H9 (cell line): Measurements from ENCODE around the gene TEX51. TPM values are rescaled to one million over a fixed set of nuclear protein-coding genes. Genes with fewer than 3 reads are reported as not detected.

Experiments
- DNase-seq: peaks from one replicate; pipeline ENCODE4 v3.0.0-alpha.2; 2017
- H2AFZ ChIP-seq: one replicate; pipeline ENCODE4 v1.6.1; 2013; ENCODE audit warnings: mild to moderate bottlenecking, low read length, control low read depth, moderate library complexity
- H2AK5ac ChIP-seq: 2 replicates; pipeline ENCODE4 v1.6.1; 2013; ENCODE audit warnings: low read length, control low read depth, mixed read lengths; ENCODE audit not compliant: insufficient read length
- H2BK120ac ChIP-seq: one replicate; pipeline ENCODE4 v1.6.1; 2013; ENCODE audit warnings: low read depth, mild to moderate bottlenecking, low read length, control low read depth, inconsistent platforms; ENCODE audit not compliant: poor library complexity, severe bottlenecking
- H2BK12ac ChIP-seq: 2 replicates; pipeline ENCODE4 v1.6.1; 2013; ENCODE audit warnings: low read length, control low read depth, mixed read lengths, low read depth; ENCODE audit not compliant: insufficient read length
- H2BK15ac ChIP-seq: 2 replicates; pipeline ENCODE4 v1.6.1; 2013; ENCODE audit warnings: low read depth, low read length, control low read depth
- H2BK20ac ChIP-seq: one replicate; pipeline ENCODE4 v1.6.1; 2013; ENCODE audit warnings: low read depth, mild to moderate bottlenecking, low read length, control low read depth, inconsistent platforms; ENCODE audit not compliant: poor library complexity, severe bottlenecking
- H2BK5ac ChIP-seq: 2 replicates; pipeline ENCODE4 v1.6.1; 2013; ENCODE audit warnings: low read length, control low read depth, mixed read lengths; ENCODE audit not compliant: insufficient read length
- H3K14ac ChIP-seq: 2 replicates; pipeline ENCODE4 v1.6.1; 2013; ENCODE audit warnings: low read length, control low read depth; ENCODE audit not compliant: insufficient read depth
- H3K18ac ChIP-seq: 2 replicates; pipeline ENCODE4 v1.6.1; 2013; ENCODE audit warnings: low read depth, mild to moderate bottlenecking, mixed read lengths, low read length, control low read depth; ENCODE audit not compliant: insufficient read length
- H3K23ac ChIP-seq: 2 replicates; pipeline ENCODE4 v1.6.1; 2013; ENCODE audit warnings: low read length, control low read depth, mixed read lengths, low read depth; ENCODE audit not compliant: insufficient read length
- H3K23me2 ChIP-seq: 2 replicates; pipeline ENCODE4 v1.6.1; 2013; ENCODE audit warnings: low read depth, mild to moderate bottlenecking, mixed read lengths, low read length, control low read depth; ENCODE audit not compliant: insufficient read length, poor library complexity, severe bottlenecking
- H3K27ac ChIP-seq: 2 replicates; pipeline ENCODE4 v1.5.1; 2013; ENCODE audit warnings: low read length, control low read depth, mixed read lengths, low read depth; ENCODE audit not compliant: insufficient read length
- H3K27me3 ChIP-seq: 2 replicates; pipeline ENCODE4 v1.6.1; 2013; ENCODE audit warnings: low read length, control low read depth, inconsistent platforms; ENCODE audit not compliant: insufficient read depth
- H3K4ac ChIP-seq: 2 replicates; pipeline ENCODE4 v1.6.1; 2013; ENCODE audit warnings: low read depth, mild to moderate bottlenecking, control low read depth, inconsistent platforms, low read length, moderate library complexity
- H3K4me1 ChIP-seq: 2 replicates; pipeline ENCODE4 v1.6.1; 2013; ENCODE audit warnings: low read length, control low read depth, inconsistent platforms; ENCODE audit not compliant: insufficient read depth
- H3K4me2 ChIP-seq: 2 replicates; pipeline ENCODE4 v1.6.1; 2013; ENCODE audit warnings: low read length, control low read depth, mixed read lengths; ENCODE audit not compliant: insufficient read length, insufficient read depth
- H3K56ac ChIP-seq: 2 replicates; pipeline ENCODE4 v1.6.1; 2013; ENCODE audit warnings: low read depth, mild to moderate bottlenecking, mixed read lengths, low read length, control low read depth; ENCODE audit not compliant: insufficient read length
- H3K79me1 ChIP-seq: 2 replicates; pipeline ENCODE4 v1.6.1; 2013; ENCODE audit warnings: low read depth, mild to moderate bottlenecking, moderate library complexity, low read length, control low read depth, inconsistent platforms; ENCODE audit not compliant: insufficient read depth, poor library complexity, severe bottlenecking
- H3K79me2 ChIP-seq: 2 replicates; pipeline ENCODE4 v1.6.1; 2013; ENCODE audit warnings: low read length, control low read depth, inconsistent platforms; ENCODE audit not compliant: insufficient read depth
- H3K9ac ChIP-seq: 2 replicates; pipeline ENCODE4 v1.6.1; 2013; ENCODE audit warnings: low read length, control low read depth, mixed read lengths; ENCODE audit not compliant: insufficient read length; ENCODE audit errors: extremely low read depth
- H3K9me3 ChIP-seq: one replicate; pipeline ENCODE4 v1.6.1; 2013; ENCODE audit warnings: low read depth, low read length, inconsistent platforms; ENCODE audit not compliant: control insufficient read depth
- H3T11ph ChIP-seq: one replicate; pipeline ENCODE4 v1.6.1; 2013; ENCODE audit warnings: mild to moderate bottlenecking, low read length, control low read depth, inconsistent platforms
- H4K20me1 ChIP-seq: one replicate; pipeline ENCODE4 v1.6.1; 2013; ENCODE audit not compliant: control insufficient read depth, insufficient read length, insufficient read depth
- H4K5ac ChIP-seq: 2 replicates; pipeline ENCODE4 v1.6.1; 2013; ENCODE audit warnings: low read depth, mild to moderate bottlenecking, mixed read lengths, low read length, control low read depth; ENCODE audit not compliant: insufficient read length
- H4K8ac ChIP-seq: replicated peaks from 2 replicates; pipeline ENCODE4 v1.6.1; 2013; ENCODE audit warnings: low read length, control low read depth, mixed read lengths, low read depth; ENCODE audit not compliant: insufficient read length
- H4K91ac ChIP-seq: 2 replicates; pipeline ENCODE4 v1.6.1; 2013; ENCODE audit warnings: low read depth, mild to moderate bottlenecking, moderate library complexity, mixed read lengths, low read length, control low read depth; ENCODE audit not compliant: insufficient read length
- H3K27ac Mint-ChIP-seq, 3 experiments: 2 replicates in 2 of 3; 3 replicates in 1 of 3; pipeline ENCODE4 v1.8.0; 2020 to 2021; ENCODE audit warnings: mixed read lengths in 3 of 3, mild to moderate bottlenecking in 1 of 3, moderate library complexity in 1 of 3
- H3K27me3 Mint-ChIP-seq: 2 replicates; pipeline ENCODE4 v1.8.0; 2021; ENCODE audit warnings: low read depth, mild to moderate bottlenecking, moderate library complexity, mixed read lengths
- H3K36me3 Mint-ChIP-seq, 3 experiments: 2 replicates in 2 of 3; 3 replicates in 1 of 3; pipeline ENCODE4 v1.8.0; 2020 to 2021; ENCODE audit warnings: low read depth in 3 of 3, mixed read lengths in 3 of 3; ENCODE audit not compliant: insufficient read depth in 1 of 3
- H3K4me1 Mint-ChIP-seq, 2 experiments: 2 replicates each; pipeline ENCODE4 v1.8.0; 2020; ENCODE audit warnings: mixed read lengths in 2 of 2
- H3K4me3 Mint-ChIP-seq, 2 experiments: 2 replicates in 1 of 2; 3 replicates in 1 of 2; pipeline ENCODE4 v1.8.0; 2020 to 2021; ENCODE audit warnings: mild to moderate bottlenecking in 2 of 2, mixed read lengths in 2 of 2, moderate library complexity in 1 of 2
- H3K9me3 Mint-ChIP-seq, 2 experiments: 2 replicates in 1 of 2; 3 replicates in 1 of 2; pipeline ENCODE4 v1.8.0; 2020; ENCODE audit warnings: mild to moderate bottlenecking in 2 of 2, mixed read lengths in 2 of 2, moderate library complexity in 1 of 2
- WGBS: extraction: QIAGEN DNeasy Blood & Tissue Kit; methylation state at CpG from one replicate; pipeline ENCODE4 v1.1.7; 2013; ENCODE audit warnings: missing lambda C conversion rate, low lambda C conversion rate, mixed read lengths; ENCODE audit not compliant: insufficient read length; ENCODE audit errors: extremely low coverage; 5-methylcytosine and 5-hydroxymethylcytosine counted together
- total RNA-seq: library from RNA; stranded (reverse); gene quantifications from 2 replicates; pipeline ENCODE4 v1.2.1, GENCODE V29; 2021
- TF ChIP-seq, protein P1 (sequence below): fragments of 200-600 bp; sonication (generic); conservative IDR thresholded peaks from 3 replicates; pipeline ENCODE4 v1.8.0; 2021; ENCODE audit warnings: antibody characterized with exemption, mild to moderate bottlenecking

The TEX51 gene
- total RNA-seq, 1 experiment from 2014 or later: not detected

GRCh38 chr2:126876631-126877030, 22.1 kb upstream of the TEX51 start:
- Histone ChIP-seq H2BK120ac (no peak overlapping the region), H3T11ph (no peak overlapping the region), H3K9ac (no peak overlapping the region), H3K18ac (no peak overlapping the region), H2AFZ (no peak overlapping the region), H2BK12ac (no peak overlapping the region), H3K56ac (no peak overlapping the region), H3K27ac (no peak overlapping the region), H3K27me3 (no peaks in the 10 kb centered on the region), H3K9me3 (no peaks in the 10 kb centered on the region), H4K91ac (no peak overlapping the region), H2BK15ac (no peak overlapping the region), H4K8ac (no peak overlapping the region), H3K79me2 (no peaks in the 10 kb centered on the region), H3K4me1 (peaks cover 4% of the 10 kb centered on the region; the same call in 1 of the 2 replicates), H4K20me1 (no peaks in the 10 kb centered on the region), H3K14ac (no peak overlapping the region; the same call in 1 of the 2 replicates), H3K4me2 (no peak overlapping the region), H3K79me1 (no peaks in the 10 kb centered on the region), H2BK20ac (no peak overlapping the region), H4K5ac (no peak overlapping the region), H3K23ac (no peak overlapping the region), H2BK5ac (no peak overlapping the region), H3K23me2 (no peaks in the 10 kb centered on the region), H3K4ac (no peak overlapping the region), H2AK5ac (no peak overlapping the region)
- Mint-ChIP-seq H3K9me3 (peaks cover 10 to 11% of the 10 kb centered on the region in 2 experiments), H3K27me3 (peaks cover 4% of the 10 kb centered on the region), H3K27ac (no peak overlapping the region), H3K36me3 (peaks cover 2 to 12% (median 9%) of the 10 kb centered on the region in 3 experiments; a peak in 6 of 7 replicates), H3K4me3 (no peak overlapping the region), H3K4me1 (peaks cover 12 to 13% of the 10 kb centered on the region in 2 experiments)
- no CpG with 5 or more reads among the region's 4 CpGs for WGBS
- DNase-seq: no peak
- TF ChIP-seq, protein P1, sequence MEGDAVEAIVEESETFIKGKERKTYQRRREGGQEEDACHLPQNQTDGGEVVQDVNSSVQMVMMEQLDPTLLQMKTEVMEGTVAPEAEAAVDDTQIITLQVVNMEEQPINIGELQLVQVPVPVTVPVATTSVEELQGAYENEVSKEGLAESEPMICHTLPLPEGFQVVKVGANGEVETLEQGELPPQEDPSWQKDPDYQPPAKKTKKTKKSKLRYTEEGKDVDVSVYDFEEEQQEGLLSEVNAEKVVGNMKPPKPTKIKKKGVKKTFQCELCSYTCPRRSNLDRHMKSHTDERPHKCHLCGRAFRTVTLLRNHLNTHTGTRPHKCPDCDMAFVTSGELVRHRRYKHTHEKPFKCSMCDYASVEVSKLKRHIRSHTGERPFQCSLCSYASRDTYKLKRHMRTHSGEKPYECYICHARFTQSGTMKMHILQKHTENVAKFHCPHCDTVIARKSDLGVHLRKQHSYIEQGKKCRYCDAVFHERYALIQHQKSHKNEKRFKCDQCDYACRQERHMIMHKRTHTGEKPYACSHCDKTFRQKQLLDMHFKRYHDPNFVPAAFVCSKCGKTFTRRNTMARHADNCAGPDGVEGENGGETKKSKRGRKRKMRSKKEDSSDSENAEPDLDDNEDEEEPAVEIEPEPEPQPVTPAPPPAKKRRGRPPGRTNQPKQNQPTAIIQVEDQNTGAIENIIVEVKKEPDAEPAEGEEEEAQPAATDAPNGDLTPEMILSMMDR: no peak
